ENCODE measurements around the gene BMPER.

GRCh38 chr7:34130558-34131295 lies 225.4 kb downstream of the BMPER start:
- TF ChIP-seq, protein P1, sequence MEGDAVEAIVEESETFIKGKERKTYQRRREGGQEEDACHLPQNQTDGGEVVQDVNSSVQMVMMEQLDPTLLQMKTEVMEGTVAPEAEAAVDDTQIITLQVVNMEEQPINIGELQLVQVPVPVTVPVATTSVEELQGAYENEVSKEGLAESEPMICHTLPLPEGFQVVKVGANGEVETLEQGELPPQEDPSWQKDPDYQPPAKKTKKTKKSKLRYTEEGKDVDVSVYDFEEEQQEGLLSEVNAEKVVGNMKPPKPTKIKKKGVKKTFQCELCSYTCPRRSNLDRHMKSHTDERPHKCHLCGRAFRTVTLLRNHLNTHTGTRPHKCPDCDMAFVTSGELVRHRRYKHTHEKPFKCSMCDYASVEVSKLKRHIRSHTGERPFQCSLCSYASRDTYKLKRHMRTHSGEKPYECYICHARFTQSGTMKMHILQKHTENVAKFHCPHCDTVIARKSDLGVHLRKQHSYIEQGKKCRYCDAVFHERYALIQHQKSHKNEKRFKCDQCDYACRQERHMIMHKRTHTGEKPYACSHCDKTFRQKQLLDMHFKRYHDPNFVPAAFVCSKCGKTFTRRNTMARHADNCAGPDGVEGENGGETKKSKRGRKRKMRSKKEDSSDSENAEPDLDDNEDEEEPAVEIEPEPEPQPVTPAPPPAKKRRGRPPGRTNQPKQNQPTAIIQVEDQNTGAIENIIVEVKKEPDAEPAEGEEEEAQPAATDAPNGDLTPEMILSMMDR (IDR thresholded peaks at IDR 0.05) = no peak
- TF ChIP-seq POLR2A (IDR thresholded peaks at IDR 0.05) = no peak

Data from adrenal gland (tissue), 5 donors.